ENCODE data around the gene TMEM18. TPM values are rescaled to one million over a fixed set of nuclear protein-coding genes. Genes with fewer than 3 reads are reported as not detected.

The TMEM18 gene
- polyA plus RNA-seq, 1 of the 3 experiments (the other 2 are of a cell fraction), result 29.3 TPM

- CTCF ChIA-PET, result interaction anchor here (1.1 to 1.5 kb wide), 2 partner anchors 21 to 132 kb away, joined by 3 to 10 read pairs; no protein-coding TSS in a partner anchor
- H3K9me3 ChIP-seq, result no peaks in the 10 kb centered on the region
- 91% methylated on average over 12 of the region's 12 CpGs for WGBS (ENCODE audit: low lambda C conversion rate)
Measured at GRCh38 chr2:661360-661635, 15.9 kb downstream of the TMEM18 start.

GRCh38 chr2:660586-661359, 16.4 kb downstream of the TMEM18 start:
- H3K4me1 ChIP-seq (ENCODE audit: control insufficient read depth in 1 of 2, insufficient read depth in 2 of 2, low read depth in 1 of 2, low read length in 1 of 2), result no peaks in the 10 kb centered on the region
- peaks cover 16 to 22% of the 10 kb centered on the region in 2 experiments for H3K36me3 ChIP-seq (replicated peaks in 1 of 2; ENCODE audit: control insufficient read depth in 1 of 2, insufficient read depth in 2 of 2, low read length in 1 of 2)
- no peaks in the 10 kb centered on the region for H3K79me2 ChIP-seq (ENCODE audit: insufficient read depth)
- no peaks in the 10 kb centered on the region for H3K9me3 ChIP-seq
- H3K4me3 ChIP-seq (ENCODE audit: low read depth in 2 of 2, low read length in 1 of 2), result no peak overlapping the region
- ChIA-PET CTCF (interaction anchor here (1.1 to 1.5 kb wide), 2 partner anchors 21 to 131 kb away, joined by 3 to 10 read pairs; no protein-coding TSS in a partner anchor), POLR2A (no interaction called here)
- H3F3A ChIP-seq (replicated peaks; ENCODE audit: insufficient read depth), result no peaks in the 10 kb centered on the region
- H3K27me3 ChIP-seq (ENCODE audit: insufficient read depth), result no peaks in the 10 kb centered on the region
- no peak overlapping the region for H3K4me2 ChIP-seq
- TF ChIP-seq GATA2 (CRISPR knock-in tag; IDR thresholded peaks at IDR 0.05) (no peak), PBX3 (IDR thresholded peaks at IDR 0.05) (no peak), REST (IDR thresholded peaks at IDR 0.05; ENCODE audit: low read depth, low read length) (no peak), MEF2A (IDR thresholded peaks at IDR 0.05; ENCODE audit: borderline replicate concordance, low read depth) (no peak)
- H3K9ac ChIP-seq, result no peak overlapping the region
- no peak for DNase-seq
- 90% methylated on average over 29 of the region's 29 CpGs for WGBS (ENCODE audit: low lambda C conversion rate)
- H3K27ac ChIP-seq (ENCODE audit: low read depth in 2 of 2, low read length in 1 of 2), result no peak overlapping the region
- no peaks in the 10 kb centered on the region for H4K20me1 ChIP-seq (ENCODE audit: insufficient read depth)
- no peaks in the 10 kb centered on the region for H3K9me2 ChIP-seq
- H2AFZ ChIP-seq (ENCODE audit: low read depth), result no peak overlapping the region

More at GRCh38 chr2:661360-661635, 15.9 kb downstream of the TMEM18 start:
- POLR2A ChIA-PET, result no interaction called here
- Histone ChIP-seq H3K4me3 (ENCODE audit: low read depth in 2 of 2, low read length in 1 of 2) (no peak overlapping the region), H2AFZ (ENCODE audit: low read depth) (no peak overlapping the region), H3K9ac (no peak overlapping the region), H3K79me2 (ENCODE audit: insufficient read depth) (no peaks in the 10 kb centered on the region), H3K9me2 (no peaks in the 10 kb centered on the region), H3F3A (replicated peaks; ENCODE audit: insufficient read depth) (no peaks in the 10 kb centered on the region), H3K36me3 (replicated peaks in 1 of 2; ENCODE audit: control insufficient read depth in 1 of 2, insufficient read depth in 2 of 2, low read length in 1 of 2) (peaks cover 21 to 27% of the 10 kb centered on the region in 2 experiments), H3K27ac (ENCODE audit: low read depth in 2 of 2, low read length in 1 of 2) (no peak overlapping the region), H3K27me3 (ENCODE audit: insufficient read depth) (no peaks in the 10 kb centered on the region), H3K4me1 (ENCODE audit: control insufficient read depth in 1 of 2, insufficient read depth in 2 of 2, low read depth in 1 of 2, low read length in 1 of 2) (no peaks in the 10 kb centered on the region), H3K4me2 (no peak overlapping the region), H4K20me1 (ENCODE audit: insufficient read depth) (no peaks in the 10 kb centered on the region)
- TF ChIP-seq MEF2A (IDR thresholded peaks at IDR 0.05; ENCODE audit: borderline replicate concordance, low read depth), result no peak
- no peak for TF ChIP-seq FOXM1 (IDR thresholded peaks at IDR 0.05; ENCODE audit: low read depth)
- TF ChIP-seq USF2 (IDR thresholded peaks at IDR 0.05; ENCODE audit: borderline replicate concordance, low read depth, low read length), result no peak
- no peak for TF ChIP-seq MXI1 (IDR thresholded peaks at IDR 0.05; ENCODE audit: low read depth, low read length)
- no peak for DNase-seq

All from SK-N-SH (cell line).